K562 (cell line): ENCODE results near the gene TRPC4. TPM values are rescaled to one million over a fixed set of nuclear protein-coding genes. Genes with fewer than 3 reads are reported as not detected.

ENCODE experiments used
- BHLHE40 ChIP-seq: IDR thresholded peaks from 2 replicates; pipeline ENCODE4 v1.6.1; 2011; ENCODE audit warnings: low read length, improper control_type of control experiment
- CBX2 ChIP-seq: fragments of 200-600 bp; sonication (generic); IDR thresholded peaks from one replicate; pipeline ENCODE4 v1.6.1; 2012; ENCODE audit warnings: mild to moderate bottlenecking, low read length, inconsistent platforms; ENCODE audit not compliant: insufficient read depth, poor library complexity, severe bottlenecking
- CREBBP ChIP-seq: IDR thresholded peaks from one replicate; pipeline ENCODE4 v1.6.1; 2012; ENCODE audit warnings: low read depth, mild to moderate bottlenecking, control low read depth, inconsistent platforms, low read length
- RFX1 ChIP-seq: fragments of 450-650 bp; IDR thresholded peaks from 2 replicates; pipeline ENCODE4 v1.6.1; 2016; ENCODE audit warnings: mild to moderate bottlenecking, moderate library complexity
- ZC3H8 ChIP-seq: fragments of 450-650 bp; IDR thresholded peaks from 2 replicates; pipeline ENCODE4 v1.6.1; 2017
- ZNF133 ChIP-seq: fragments of 250-450 bp; sonication (Bioruptor Pico); IDR thresholded peaks from 2 replicates; pipeline ENCODE4 v1.4.0; 2020; ENCODE audit warnings: mild to moderate bottlenecking
- ZNF507 ChIP-seq: conservative IDR thresholded peaks from 2 replicates; pipeline ENCODE4 v1.6.1; 2017; ENCODE audit warnings: missing genetic modification characterization, missing compliant biosample characterization
- ZNF592 ChIP-seq: fragments of 450-650 bp; IDR thresholded peaks from 2 replicates; pipeline ENCODE4 v1.6.1; 2017; ENCODE audit warnings: antibody characterized with exemption, mild to moderate bottlenecking
- polyA plus RNA-seq, 8 experiments: library from polyadenylated mRNA; depleted of rRNA in 4 of 8; stranded (reverse) in 5 of 8; unstranded in 3 of 8; fragments of >200 nt; fragmentation: Nextera tagmentation in 2 of 8; fragmentation: Illumina TruSeq in 1 of 8; extraction: Ambion mirVana in 2 of 8; extraction: Trizol in 1 of 8; gene quantifications; 2 replicates each; pipeline versions ENCODE4 v1.2.1 to v1.2.3, GENCODE V29; 2011 to 2014; ENCODE audit warnings: inconsistent platforms in 1 of 8, missing spikeins in 1 of 8
- total RNA-seq, 7 experiments: library from RNA; depleted of rRNA in 6 of 7; stranded (reverse); fragments of >200 nt in 6 of 7; fragmentation: Illumina TruSeq in 2 of 7; extraction: Trizol in 2 of 7; gene quantifications; 2 replicates each; pipeline versions ENCODE4 v1.2.1 to v1.2.3, GENCODE V29; 2011 to 2021; ENCODE audit warnings: low replicate concordance in 1 of 7
- TF ChIP-seq, protein P1 (sequence below): fragments of 250-450 bp; sonication (Bioruptor Pico); IDR thresholded peaks from 2 replicates; pipeline ENCODE4 v1.5.1; 2021; ENCODE audit warnings: mild to moderate bottlenecking
- TF ChIP-seq, protein P2 (sequence below): fragments of 450-650 bp; IDR thresholded peaks from 2 replicates; pipeline ENCODE4 v1.6.1; 2017; ENCODE audit warnings: mild to moderate bottlenecking, moderate library complexity

Gene TRPC4
- total and polyA plus RNA-seq, 9 of the 15 experiments (the other 6 are each of a cell fraction or from before 2014, with no cell fraction given) = 0.03 to 0.04 TPM; not detected in 7

DNA sequence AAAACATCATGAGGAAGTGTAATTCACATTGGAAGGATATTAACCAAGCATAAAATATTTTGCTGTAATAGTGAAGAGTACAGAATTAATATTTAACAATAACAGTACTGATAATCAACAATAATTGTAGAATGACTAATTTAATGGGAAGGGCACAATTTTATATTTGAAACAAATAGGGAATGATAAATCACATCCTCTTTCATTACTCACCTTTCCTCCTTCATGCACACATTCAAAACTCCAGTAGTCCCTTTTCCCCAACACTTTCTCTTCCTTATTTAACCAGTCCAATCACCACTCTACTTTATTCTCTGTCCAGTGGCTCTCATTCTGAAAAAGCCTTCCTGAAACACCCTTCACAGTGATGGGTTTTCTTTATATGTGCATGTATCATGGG lies 160.3 kb downstream of the TRPC4 start (continued):
- TF ChIP-seq ZNF592 (no peak), CREBBP (no peak), BHLHE40 (no peak), RFX1 (no peak), ZNF507 (tag) (no peak), CBX2 (no peak), ZC3H8 (no peak), ZNF133 (CRISPR knock-in tag) (no peak)
- TF ChIP-seq, protein P1, sequence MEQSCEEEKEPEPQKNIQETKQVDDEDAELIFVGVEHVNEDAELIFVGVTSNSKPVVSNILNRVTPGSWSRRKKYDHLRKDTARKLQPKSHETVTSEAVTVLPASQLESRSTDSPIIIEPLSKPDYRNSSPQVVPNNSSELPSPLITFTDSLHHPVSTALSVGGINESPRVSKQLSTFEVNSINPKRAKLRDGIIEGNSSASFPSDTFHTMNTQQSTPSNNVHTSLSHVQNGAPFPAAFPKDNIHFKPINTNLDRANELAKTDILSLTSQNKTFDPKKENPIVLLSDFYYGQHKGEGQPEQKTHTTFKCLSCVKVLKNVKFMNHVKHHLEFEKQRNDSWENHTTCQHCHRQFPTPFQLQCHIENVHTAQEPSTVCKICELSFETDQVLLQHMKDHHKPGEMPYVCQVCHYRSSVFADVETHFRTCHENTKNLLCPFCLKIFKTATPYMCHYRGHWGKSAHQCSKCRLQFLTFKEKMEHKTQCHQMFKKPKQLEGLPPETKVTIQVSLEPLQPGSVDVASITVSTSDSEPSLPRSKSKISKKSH (CRISPR knock-in tag) = no peak
- TF ChIP-seq, protein P2, sequence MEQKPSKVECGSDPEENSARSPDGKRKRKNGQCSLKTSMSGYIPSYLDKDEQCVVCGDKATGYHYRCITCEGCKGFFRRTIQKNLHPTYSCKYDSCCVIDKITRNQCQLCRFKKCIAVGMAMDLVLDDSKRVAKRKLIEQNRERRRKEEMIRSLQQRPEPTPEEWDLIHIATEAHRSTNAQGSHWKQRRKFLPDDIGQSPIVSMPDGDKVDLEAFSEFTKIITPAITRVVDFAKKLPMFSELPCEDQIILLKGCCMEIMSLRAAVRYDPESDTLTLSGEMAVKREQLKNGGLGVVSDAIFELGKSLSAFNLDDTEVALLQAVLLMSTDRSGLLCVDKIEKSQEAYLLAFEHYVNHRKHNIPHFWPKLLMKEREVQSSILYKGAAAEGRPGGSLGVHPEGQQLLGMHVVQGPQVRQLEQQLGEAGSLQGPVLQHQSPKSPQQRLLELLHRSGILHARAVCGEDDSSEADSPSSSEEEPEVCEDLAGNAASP = no peak
